ENCODE results near the gene SMAD2. TPM values are rescaled to one million over a fixed set of nuclear protein-coding genes. Genes with fewer than 3 reads are reported as not detected.

Gene SMAD2
- total RNA-seq, 3 donors from 2014 or later, result 115 to 158 (median 123) TPM

- DNase-seq (no peak), ATAC-seq (no peak)
- Histone ChIP-seq H3K4me3 (no peak overlapping the region), H3K36me3 (ENCODE audit: low read depth) (no peaks in the 10 kb centered on the region), H3K9me3 (peaks cover 32% of the 10 kb centered on the region), H3K4me1 (ENCODE audit: low read depth) (no peaks in the 10 kb centered on the region)
- TF ChIP-seq CTCF (IDR thresholded peaks at IDR 0.05), result no peak
- intact Hi-C loops (cut with DNase I, micrococcal nuclease), result no loop called here
These were observed 71.9 kb downstream of the SMAD2 start for GRCh38 chr18:47858607-47859006.

- Histone ChIP-seq H3K4me1 (ENCODE audit: low read depth) (peaks cover 10% of the 10 kb centered on the region), H3K9me3 (no peaks in the 10 kb centered on the region), H3K4me3 (no peak overlapping the region), H3K36me3 (ENCODE audit: low read depth) (no peaks in the 10 kb centered on the region)
- ATAC-seq, result no peak
- intact Hi-C loops (cut with DNase I, micrococcal nuclease), result no loop called here
- no peak for TF ChIP-seq CTCF (IDR thresholded peaks at IDR 0.05)
- DNase-seq, result no peak
These were observed 82.8 kb downstream of the SMAD2 start for GRCh38 chr18:47847635-47848034.

- H3K9me3 ChIP-seq, result no peaks in the 10 kb centered on the region
- ATAC-seq, result no peak
These were observed 84.0 kb downstream of the SMAD2 start for GRCh38 chr18:47846431-47846830.

GRCh38 chr18:47844828-47845498 is 85.5 kb downstream of the SMAD2 start:
- intact Hi-C loops (cut with DNase I, micrococcal nuclease), result no loop called here
- peak; percentile 64 for ATAC-seq
- H3K36me3 ChIP-seq (ENCODE audit: low read depth), result no peaks in the 10 kb centered on the region

More at GRCh38 chr18:47846431-47846830, 84.0 kb downstream of the SMAD2 start:
- Histone ChIP-seq H3K4me3 (no peak overlapping the region), H3K4me1 (ENCODE audit: low read depth) (peaks cover 10% of the 10 kb centered on the region), H3K36me3 (ENCODE audit: low read depth) (no peaks in the 10 kb centered on the region)
- intact Hi-C loops (cut with DNase I, micrococcal nuclease), result no loop called here
- TF ChIP-seq CTCF (IDR thresholded peaks at IDR 0.05), result no peak
- no peak for DNase-seq

GRCh38 chr18:47842836-47843235 is 87.6 kb downstream of the SMAD2 start:
- ATAC-seq (no peak), DNase-seq (no peak)
- Histone ChIP-seq H3K36me3 (ENCODE audit: low read depth) (no peaks in the 10 kb centered on the region), H3K9me3 (no peaks in the 10 kb centered on the region), H3K4me3 (no peak overlapping the region), H3K4me1 (ENCODE audit: low read depth) (peaks cover 10% of the 10 kb centered on the region)
- intact Hi-C loops (cut with DNase I, micrococcal nuclease), result no loop called here
- TF ChIP-seq CTCF (IDR thresholded peaks at IDR 0.05), result no peak

More at GRCh38 chr18:47844828-47845498, 85.5 kb downstream of the SMAD2 start:
- no peak for TF ChIP-seq CTCF (IDR thresholded peaks at IDR 0.05)
- DNase-seq, result peak in 1 of 3 donors; percentile 38
- H3K9me3 ChIP-seq, result no peaks in the 10 kb centered on the region
- peaks cover 10% of the 10 kb centered on the region for H3K4me1 ChIP-seq (ENCODE audit: low read depth)
- H3K4me3 ChIP-seq, result no peak overlapping the region
